ENCODE data around the gene CHSY1. TPM values are rescaled to one million over a fixed set of nuclear protein-coding genes. Genes with fewer than 3 reads are reported as not detected.

CHSY1 gene
- polyA plus RNA-seq, 3 donors: 2.7 to 19.0 (median 3.0) TPM

- Histone ChIP-seq H3K27me3 (ENCODE audit: control insufficient read depth in 2 of 2, insufficient read depth in 2 of 2, low read length in 2 of 2) (no peaks in the 10 kb centered on the region), H3K36me3 (replicated peaks in 1 of 2; ENCODE audit: control insufficient read depth in 1 of 2, insufficient read depth in 2 of 2, low read length in 2 of 2) (peaks cover 0 to 8% of the 10 kb centered on the region in 2 donors), H3K4me2 (replicated peaks; ENCODE audit: extremely low read depth, low read length, poor library complexity, severe bottlenecking) (peak overlapping the region; percentile 81), H3K79me2 (ENCODE audit: insufficient read depth, low read length) (peaks cover 40% of the 10 kb centered on the region), H3K27ac (ENCODE audit: low read depth in 1 of 2, low read length in 2 of 2) (no peak overlapping the region), H4K20me1 (ENCODE audit: insufficient read depth, low read length) (peaks cover 16% of the 10 kb centered on the region), H3K4me1 (ENCODE audit: control insufficient read depth in 1 of 2, insufficient read depth in 2 of 2, low read length in 2 of 2) (peaks cover 22 to 26% of the 10 kb centered on the region in 2 donors), H3K4me3 (replicated peaks in 1 of 3; ENCODE audit: low read depth in 2 of 3, low read length in 3 of 3) (peak overlapping the region in 1 of 3 experiments; percentile 93), H3K9me3 (replicated peaks in 1 of 2; ENCODE audit: control insufficient read depth in 1 of 2, insufficient read depth in 1 of 2, low read length in 2 of 2) (no peaks in the 10 kb centered on the region), H3K9ac (ENCODE audit: insufficient read depth, low read length, poor library complexity, severe bottlenecking) (no peak overlapping the region), H2AFZ (ENCODE audit: insufficient read depth, low read depth, low read length, poor library complexity, severe bottlenecking) (peak overlapping the region; percentile 98)
- intact Hi-C loops (cut with micrococcal nuclease): loop anchor here (5.0 kb wide), 2 partner anchors 151 to 426 kb away; partner anchors contain the start of gene TARS3 (in 1 of the 2)
- peaks cover 29% of the 10 kb centered on the region for H3K4me1 Mint-ChIP-seq
- no peak for TF ChIP-seq CTCF (IDR thresholded peaks at IDR 0.05)
- peaks cover 5 to 10% of the 10 kb centered on the region in 2 donors for H3K36me3 Mint-ChIP-seq
- H3K4me3 Mint-ChIP-seq: no peak overlapping the region
- H3K27me3 Mint-ChIP-seq (ENCODE audit: low read depth in 3 of 3): peaks cover 1 to 9% (median 4%) of the 10 kb centered on the region in 3 donors
- H3K27ac Mint-ChIP-seq: peak overlapping the region in 2 of 7 donors; percentile 40 to 61
- H3K9me3 Mint-ChIP-seq: no peaks in the 10 kb centered on the region
- no peak for DNase-seq
- WGBS (ENCODE audit: insufficient coverage): no CpG with 5 or more reads among the region's 9 CpGs
These were observed 44.9 kb upstream of the CHSY1 start for GRCh38 chr15:101296418-101297405.

GRCh38 chr15:101295607-101296161 is 43.8 kb upstream of the CHSY1 start:
- peaks cover 50% of the 10 kb centered on the region for H3K79me2 ChIP-seq (ENCODE audit: insufficient read depth, low read length)

More at GRCh38 chr15:101295607-101296161, 43.8 kb upstream of the CHSY1 start:
- Histone ChIP-seq H3K9me3 (replicated peaks in 1 of 2; ENCODE audit: control insufficient read depth in 1 of 2, insufficient read depth in 1 of 2, low read length in 2 of 2) (no peaks in the 10 kb centered on the region), H3K27ac (ENCODE audit: low read depth in 1 of 2, low read length in 2 of 2) (peak overlapping the region; percentile 94 to 97), H4K20me1 (ENCODE audit: insufficient read depth, low read length) (peaks cover 22% of the 10 kb centered on the region), H3K4me2 (replicated peaks; ENCODE audit: extremely low read depth, low read length, poor library complexity, severe bottlenecking) (peak overlapping the region; percentile 81), H3K27me3 (ENCODE audit: control insufficient read depth in 2 of 2, insufficient read depth in 2 of 2, low read length in 2 of 2) (no peaks in the 10 kb centered on the region), H3K4me3 (replicated peaks in 1 of 3; ENCODE audit: low read depth in 2 of 3, low read length in 3 of 3) (peak overlapping the region; percentile 88 to 97 (median 93)), H3K9ac (ENCODE audit: insufficient read depth, low read length, poor library complexity, severe bottlenecking) (peak overlapping the region; percentile 96), H3K4me1 (ENCODE audit: control insufficient read depth in 1 of 2, insufficient read depth in 2 of 2, low read length in 2 of 2) (peaks cover 22 to 26% of the 10 kb centered on the region in 2 donors), H3K36me3 (replicated peaks in 1 of 2; ENCODE audit: control insufficient read depth in 1 of 2, insufficient read depth in 2 of 2, low read length in 2 of 2) (peaks cover 4 to 18% of the 10 kb centered on the region in 2 donors), H2AFZ (ENCODE audit: insufficient read depth, low read depth, low read length, poor library complexity, severe bottlenecking) (peak overlapping the region; percentile 98)
- DNase-seq: no peak
- Mint-ChIP-seq H3K4me1 (peaks cover 29% of the 10 kb centered on the region), H3K27ac (peak overlapping the region in 6 of 7 donors; percentile 25 to 98 (median 92)), H3K27me3 (ENCODE audit: low read depth in 3 of 3) (peaks cover 0 to 3% (median 0%) of the 10 kb centered on the region in 3 donors), H3K9me3 (no peaks in the 10 kb centered on the region), H3K4me3 (peak overlapping the region; percentile 94 to 98), H3K36me3 (peaks cover 9 to 14% of the 10 kb centered on the region in 2 donors)
- 0% methylated on average over 9 of the region's 20 CpGs for WGBS (ENCODE audit: insufficient coverage)
- intact Hi-C loops (cut with micrococcal nuclease): loop anchor here (2.0 to 5.0 kb wide), 3 partner anchors 152 to 427 kb away; partner anchors contain the start of genes TARS3 (in 1 of the 2) and TM2D3 (in 1 of the 2)
- no peak for TF ChIP-seq CTCF (IDR thresholded peaks at IDR 0.05)

All from CD14-positive monocyte (primary cell).